Bronchial epithelial cell (primary cell): ENCODE data around the gene TNS3. TPM values are rescaled to one million over a fixed set of nuclear protein-coding genes. Genes with fewer than 3 reads are reported as not detected.

Source experiments
- DNase-seq: peaks from one replicate; pipeline ENCODE4 v3.0.0-alpha.2; 2010; ENCODE audit warnings: low read depth
- FAIRE-seq: peaks from 2 replicates; lab custom pipeline; 2011; peaks lifted over from hg19 to GRCh38; lab: Jason Lieb, UNC
- H3K27me3 ChIP-seq: 2 replicates; pipeline ENCODE4 v1.5.1; 2011; ENCODE audit warnings: low read length; ENCODE audit not compliant: control insufficient read depth, insufficient read depth
- H3K36me3 ChIP-seq: 2 replicates; pipeline ENCODE4 v1.5.1; 2011; ENCODE audit warnings: low read length; ENCODE audit not compliant: control insufficient read depth, insufficient read depth
- H3K4me3 ChIP-seq: 2 replicates; pipeline ENCODE4 v1.5.1; 2011; ENCODE audit warnings: mild to moderate bottlenecking, low read depth, low read length, control low read depth
- total RNA-seq: library from RNA; depleted of rRNA; stranded (reverse); fragments of >200 nt; gene quantifications from 2 replicates; pipeline ENCODE4 v1.2.1, GENCODE V29; 2014
- TF ChIP-seq, protein P1 (sequence below): IDR thresholded peaks from 2 replicates; pipeline ENCODE4 v1.5.1; 2011; ENCODE audit warnings: mild to moderate bottlenecking, moderate library complexity, low read length, control low read depth, inconsistent platforms; ENCODE audit not compliant: insufficient read depth, severe bottlenecking

The TNS3 gene
- total RNA-seq, 1 donor from 2014 or later: 2.6 TPM

DNA sequence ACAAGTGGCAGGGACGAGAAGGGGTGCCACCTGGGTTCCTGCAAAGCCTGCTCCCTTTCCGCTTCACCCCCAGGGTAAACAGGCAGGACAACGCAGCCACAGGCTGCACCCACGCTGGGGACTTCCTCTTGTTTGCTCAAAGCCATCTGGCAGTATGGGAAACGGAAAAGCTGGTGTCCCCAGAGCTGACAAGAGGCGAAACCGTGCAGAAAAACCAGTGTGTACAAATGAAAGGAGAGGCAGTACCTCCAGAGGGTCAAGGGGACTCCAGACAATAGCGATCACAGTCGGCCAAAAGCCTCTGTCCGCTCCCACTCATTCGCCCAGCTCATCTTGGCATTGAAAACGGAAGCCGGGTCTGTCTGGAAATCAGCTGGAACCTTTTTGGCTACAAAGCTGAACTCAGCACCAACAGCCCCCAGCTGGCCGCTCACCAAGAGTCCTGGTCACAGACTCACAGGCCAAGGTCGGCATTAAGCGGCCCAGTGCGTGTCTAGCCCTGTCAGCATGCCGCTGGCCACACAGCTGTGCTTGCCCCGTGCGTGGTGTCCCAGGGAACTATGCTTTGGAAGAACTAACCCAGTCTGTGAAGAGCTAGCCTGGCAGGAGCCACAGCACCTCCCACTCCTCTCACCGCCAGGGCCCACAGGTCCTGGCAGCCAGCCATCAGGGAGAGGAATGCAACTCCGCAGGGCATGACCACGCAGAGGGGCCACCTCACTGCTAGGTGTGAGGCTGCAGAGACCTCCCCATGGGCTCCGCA, 10.4 kb downstream of the TNS3 start:
- TF ChIP-seq, protein P1, sequence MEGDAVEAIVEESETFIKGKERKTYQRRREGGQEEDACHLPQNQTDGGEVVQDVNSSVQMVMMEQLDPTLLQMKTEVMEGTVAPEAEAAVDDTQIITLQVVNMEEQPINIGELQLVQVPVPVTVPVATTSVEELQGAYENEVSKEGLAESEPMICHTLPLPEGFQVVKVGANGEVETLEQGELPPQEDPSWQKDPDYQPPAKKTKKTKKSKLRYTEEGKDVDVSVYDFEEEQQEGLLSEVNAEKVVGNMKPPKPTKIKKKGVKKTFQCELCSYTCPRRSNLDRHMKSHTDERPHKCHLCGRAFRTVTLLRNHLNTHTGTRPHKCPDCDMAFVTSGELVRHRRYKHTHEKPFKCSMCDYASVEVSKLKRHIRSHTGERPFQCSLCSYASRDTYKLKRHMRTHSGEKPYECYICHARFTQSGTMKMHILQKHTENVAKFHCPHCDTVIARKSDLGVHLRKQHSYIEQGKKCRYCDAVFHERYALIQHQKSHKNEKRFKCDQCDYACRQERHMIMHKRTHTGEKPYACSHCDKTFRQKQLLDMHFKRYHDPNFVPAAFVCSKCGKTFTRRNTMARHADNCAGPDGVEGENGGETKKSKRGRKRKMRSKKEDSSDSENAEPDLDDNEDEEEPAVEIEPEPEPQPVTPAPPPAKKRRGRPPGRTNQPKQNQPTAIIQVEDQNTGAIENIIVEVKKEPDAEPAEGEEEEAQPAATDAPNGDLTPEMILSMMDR: peak; percentile 7
- H3K27me3 ChIP-seq: no peaks in the 10 kb centered on the region
- H3K36me3 ChIP-seq: peaks cover 3% of the 10 kb centered on the region
- FAIRE-seq (peak; percentile 32), DNase-seq (peak; percentile 53)
- H3K4me3 ChIP-seq: no peak overlapping the region

DNA sequence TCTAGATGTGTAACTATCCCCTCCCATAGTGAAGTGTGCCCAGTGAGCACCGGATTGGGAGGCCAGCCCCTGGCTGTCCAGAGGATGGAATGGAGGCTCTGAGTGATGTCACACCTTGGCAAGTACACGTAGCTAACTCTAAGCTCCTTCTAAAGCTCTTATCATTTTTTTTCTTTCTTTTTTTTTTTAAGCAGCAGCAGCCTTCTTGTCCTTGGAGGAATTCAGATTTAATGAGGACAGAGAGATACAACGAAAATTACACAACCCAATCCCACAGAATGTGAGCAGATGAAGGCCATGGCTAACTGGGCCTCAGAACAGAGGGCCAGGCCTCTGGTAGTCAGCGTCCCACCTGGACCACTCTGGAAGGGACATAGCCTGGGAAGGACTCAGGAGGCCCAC, 11.3 kb downstream of the TNS3 start:
- no peaks in the 10 kb centered on the region for H3K27me3 ChIP-seq
- DNase-seq: no peak
- H3K4me3 ChIP-seq: no peak overlapping the region
- FAIRE-seq: no peak
- peaks cover 3% of the 10 kb centered on the region for H3K36me3 ChIP-seq
- TF ChIP-seq, protein P1: no peak

DNA sequence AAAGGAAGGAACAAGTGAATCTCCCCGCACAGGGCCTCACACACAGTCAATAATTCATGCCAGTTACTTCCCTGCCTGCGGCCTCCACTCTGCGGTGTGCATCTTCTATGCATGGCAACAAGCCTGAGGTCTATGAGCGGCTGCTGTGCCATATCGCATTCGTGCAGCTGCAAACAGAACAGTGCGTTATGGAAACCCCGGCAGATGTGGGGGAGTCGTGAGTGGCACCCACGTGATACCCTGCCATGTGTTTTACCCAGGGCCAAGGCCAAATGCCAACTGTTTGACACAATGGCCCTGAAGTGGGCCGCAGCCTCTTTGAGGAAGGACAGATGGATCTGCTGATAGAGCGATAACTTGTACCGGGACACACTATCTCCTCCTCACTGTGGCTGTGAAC, 13.4 kb downstream of the TNS3 start:
- TF ChIP-seq, protein P1: no peak
- Histone ChIP-seq H3K36me3 (peaks cover 3% of the 10 kb centered on the region), H3K4me3 (no peak overlapping the region), H3K27me3 (no peaks in the 10 kb centered on the region)
- no peak for DNase-seq
- no peak for FAIRE-seq

GRCh38 chr7:47568056-47568455, 13.9 kb downstream of the TNS3 start:
- H3K27me3 ChIP-seq: no peaks in the 10 kb centered on the region
- H3K4me3 ChIP-seq: no peak overlapping the region
- DNase-seq (no peak), FAIRE-seq (no peak)
- H3K36me3 ChIP-seq: peaks cover 3% of the 10 kb centered on the region
- TF ChIP-seq, protein P1: no peak

GRCh38 chr7:47565640-47566250, 16.2 kb downstream of the TNS3 start:
- peaks cover 3% of the 10 kb centered on the region for H3K36me3 ChIP-seq
- H3K4me3 ChIP-seq: no peak overlapping the region
- FAIRE-seq: no peak

More at GRCh38 chr7:47565640-47566250, 16.2 kb downstream of the TNS3 start:
- no peak for DNase-seq
- TF ChIP-seq, protein P1: no peak
- no peaks in the 10 kb centered on the region for H3K27me3 ChIP-seq
